ENCODE measurements around the gene CLDN14.

CLDN14 gene

DNA sequence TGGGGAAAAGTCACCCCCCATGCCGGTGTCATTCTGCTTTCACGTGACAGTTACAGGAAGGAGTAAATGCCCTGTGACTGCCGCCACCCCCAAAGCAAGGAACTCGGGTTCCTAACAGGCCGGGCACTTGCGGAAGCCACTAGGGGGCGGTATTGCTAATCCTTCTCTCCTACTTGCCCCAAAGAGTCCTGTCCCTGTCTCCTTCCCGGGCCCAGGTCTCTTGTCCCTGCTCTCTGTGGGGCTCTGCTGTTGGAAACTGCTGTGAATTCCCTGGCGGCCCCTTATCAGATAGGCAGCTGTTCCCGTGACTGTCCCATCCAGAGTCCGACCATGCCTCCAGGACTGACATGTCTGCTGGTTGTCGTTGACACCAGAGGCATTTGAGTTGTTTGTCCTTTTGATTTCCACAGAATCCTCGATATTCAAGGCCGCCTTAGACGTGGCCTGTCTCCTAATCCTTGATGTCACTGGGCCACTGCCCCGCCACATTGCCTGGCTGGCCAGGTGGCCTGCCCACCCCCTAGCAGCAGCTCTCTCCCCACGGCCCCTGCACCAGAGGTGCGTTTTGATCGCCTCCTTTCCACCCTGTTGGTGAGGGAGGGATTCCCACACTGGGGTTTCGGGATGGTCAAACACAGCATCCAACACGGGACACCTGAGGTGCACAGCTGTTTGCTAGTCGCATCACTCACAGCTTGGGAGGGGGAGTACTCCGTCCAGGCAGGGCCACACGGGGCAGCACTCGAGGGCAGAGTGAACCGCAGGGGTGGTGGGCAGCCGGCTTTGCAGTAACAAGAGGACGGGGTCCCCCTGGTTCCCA is 57.4 kb downstream of the CLDN14 start:
- DNase-seq (ENCODE audit: low read depth in 1 of 2, low spot score in 1 of 2): peak; percentile 55 to 80
- TF ChIP-seq JUND (IDR thresholded peaks at IDR 0.05; ENCODE audit: low read depth): no peak
- in situ Hi-C loops (cut with HindIII; ENCODE audit: low pct_unique_long_range_greater_than_20kb, low sequenced_read_pairs): no loop called here

DNA sequence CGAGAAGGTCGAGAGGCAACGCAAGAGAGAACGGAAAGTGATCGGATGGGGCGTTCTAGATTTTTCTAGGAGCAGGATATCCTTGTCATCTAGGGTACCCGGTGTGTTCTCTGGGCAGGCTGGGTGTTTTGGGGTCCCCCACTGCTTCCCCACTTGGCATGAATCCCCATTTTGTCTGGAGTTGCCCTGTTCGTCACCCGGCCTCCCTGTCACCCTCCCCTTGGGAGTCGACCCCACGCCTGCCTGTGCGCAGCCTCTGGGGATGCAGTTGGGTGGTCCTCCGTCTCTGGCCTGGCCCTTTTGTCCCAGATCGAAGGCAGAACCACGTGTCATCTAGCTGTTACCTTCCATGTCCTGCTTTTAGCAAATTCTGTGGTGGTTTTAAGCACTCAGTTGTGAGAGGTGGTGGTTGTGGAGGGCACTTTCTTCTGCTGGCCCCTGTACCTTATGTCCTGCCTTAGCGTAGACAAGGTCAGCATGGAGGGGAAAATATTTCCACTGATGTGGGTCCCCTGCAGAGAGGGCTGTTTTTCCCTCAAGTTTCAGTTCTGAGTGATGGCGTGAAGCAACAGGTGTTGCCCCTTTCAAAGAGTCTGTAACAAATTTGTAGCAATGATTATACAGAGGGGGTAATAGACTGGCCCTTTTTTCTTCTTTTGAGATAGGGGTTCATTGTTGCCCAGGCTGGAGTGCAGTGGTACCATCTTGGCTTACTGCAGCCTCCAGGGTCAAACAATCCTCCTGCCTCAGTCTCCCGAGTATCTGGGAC is 59.2 kb downstream of the CLDN14 start:
- TF ChIP-seq JUND (IDR thresholded peaks at IDR 0.05; ENCODE audit: low read depth): no peak
- DNase-seq (ENCODE audit: low read depth in 1 of 2, low spot score in 1 of 2): no peak
- in situ Hi-C loops (cut with HindIII; ENCODE audit: low pct_unique_long_range_greater_than_20kb, low sequenced_read_pairs): no loop called here

DNA sequence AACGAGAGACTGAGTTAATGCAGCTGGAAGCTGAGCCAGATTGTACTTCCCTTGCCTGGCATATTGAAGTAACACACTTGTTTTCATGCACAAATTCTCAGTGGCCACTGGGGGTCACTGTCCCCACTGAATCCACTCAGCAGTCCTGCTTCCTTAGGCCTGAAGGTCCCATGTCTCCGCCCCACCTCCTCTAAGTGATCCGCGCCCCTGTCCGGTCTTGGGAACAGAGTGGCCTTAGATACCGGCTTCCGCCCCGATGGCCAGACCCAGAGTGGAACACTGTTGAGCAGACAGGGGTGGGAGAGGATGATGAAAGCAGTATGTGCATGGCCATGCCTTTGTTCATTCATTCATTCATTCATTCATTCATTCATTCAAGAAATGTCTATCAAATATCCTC is 59.9 kb downstream of the CLDN14 start:
- in situ Hi-C loops (cut with HindIII; ENCODE audit: low pct_unique_long_range_greater_than_20kb, low sequenced_read_pairs): no loop called here
- TF ChIP-seq JUND (IDR thresholded peaks at IDR 0.05; ENCODE audit: low read depth): no peak
- peak; percentile 88 to 89 for DNase-seq (ENCODE audit: low read depth in 1 of 2, low spot score in 1 of 2)

DNA sequence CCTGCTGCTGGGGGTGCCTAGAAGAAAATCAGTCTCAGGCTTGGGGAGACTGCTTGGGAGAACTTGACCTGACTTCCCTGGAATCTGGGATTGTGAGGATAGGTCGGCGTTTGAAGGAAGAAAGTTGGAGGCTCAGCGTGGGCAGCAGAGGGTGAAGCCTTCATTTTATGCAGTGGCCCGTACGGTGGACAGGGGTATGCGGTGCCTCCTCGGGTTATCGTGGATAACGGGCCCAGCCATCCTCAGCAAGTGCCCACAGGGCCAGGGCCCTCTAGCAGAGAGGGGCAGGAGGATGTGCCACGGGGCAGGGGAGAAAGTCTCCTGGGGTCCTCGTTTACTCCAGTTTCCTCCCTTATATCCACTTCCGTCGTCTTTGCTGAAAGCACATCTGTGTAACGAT is 60.7 kb downstream of the CLDN14 start:
- TF ChIP-seq JUND (IDR thresholded peaks at IDR 0.05; ENCODE audit: low read depth): no peak
- no peak for DNase-seq (ENCODE audit: low read depth in 1 of 2, low spot score in 1 of 2)
- in situ Hi-C loops (cut with HindIII; ENCODE audit: low pct_unique_long_range_greater_than_20kb, low sequenced_read_pairs): no loop called here

DNA sequence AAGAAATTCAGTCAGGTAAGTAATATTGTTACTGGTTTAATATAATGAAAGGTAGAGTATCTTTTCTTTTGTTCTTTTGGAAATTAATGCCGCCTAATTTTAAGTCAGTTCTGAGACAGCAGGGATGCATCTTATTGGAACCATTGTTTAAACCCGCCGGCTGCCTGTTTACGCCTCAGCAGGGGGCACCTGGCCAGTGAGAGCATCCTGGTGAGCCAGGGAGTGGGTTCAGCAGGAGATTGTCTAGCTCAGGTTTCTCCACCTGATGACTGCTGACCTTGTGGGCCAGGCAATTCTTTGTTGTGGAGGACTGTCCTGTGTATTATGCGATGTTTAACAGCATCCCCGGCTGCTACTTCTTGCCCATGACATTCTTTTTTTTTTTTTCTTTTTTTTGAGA is 64.5 kb downstream of the CLDN14 start:
- no peak for TF ChIP-seq JUND (IDR thresholded peaks at IDR 0.05; ENCODE audit: low read depth)
- in situ Hi-C loops (cut with HindIII; ENCODE audit: low pct_unique_long_range_greater_than_20kb, low sequenced_read_pairs): no loop called here

DNA sequence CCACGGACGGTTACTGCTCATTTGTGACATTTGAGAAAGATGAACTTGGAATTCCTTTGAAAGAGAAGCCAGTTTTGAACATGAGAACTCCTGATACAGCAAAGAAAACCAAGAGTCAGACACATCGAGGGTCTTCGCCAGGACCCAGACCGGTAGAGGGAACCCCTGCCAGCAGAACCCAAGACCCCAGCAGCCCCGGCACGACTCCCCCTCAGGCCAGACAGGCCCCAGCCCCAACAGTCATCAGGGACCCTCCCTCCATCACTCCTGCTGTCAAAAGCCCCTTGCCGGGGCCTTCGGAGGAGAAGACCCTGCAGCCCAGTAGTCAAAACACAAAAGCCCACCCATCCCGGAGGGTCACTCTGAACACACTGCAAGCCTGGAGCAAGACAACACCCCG is 67.0 kb downstream of the CLDN14 start:
- TF ChIP-seq JUND (IDR thresholded peaks at IDR 0.05; ENCODE audit: low read depth): no peak
- DNase-seq (ENCODE audit: low read depth in 1 of 2, low spot score in 1 of 2): no peak
- in situ Hi-C loops (cut with HindIII; ENCODE audit: low pct_unique_long_range_greater_than_20kb, low sequenced_read_pairs): no loop called here

More for the DNA sequence above, 64.5 kb downstream of the CLDN14 start:
- DNase-seq (ENCODE audit: low read depth in 1 of 2, low spot score in 1 of 2): no peak

DNA sequence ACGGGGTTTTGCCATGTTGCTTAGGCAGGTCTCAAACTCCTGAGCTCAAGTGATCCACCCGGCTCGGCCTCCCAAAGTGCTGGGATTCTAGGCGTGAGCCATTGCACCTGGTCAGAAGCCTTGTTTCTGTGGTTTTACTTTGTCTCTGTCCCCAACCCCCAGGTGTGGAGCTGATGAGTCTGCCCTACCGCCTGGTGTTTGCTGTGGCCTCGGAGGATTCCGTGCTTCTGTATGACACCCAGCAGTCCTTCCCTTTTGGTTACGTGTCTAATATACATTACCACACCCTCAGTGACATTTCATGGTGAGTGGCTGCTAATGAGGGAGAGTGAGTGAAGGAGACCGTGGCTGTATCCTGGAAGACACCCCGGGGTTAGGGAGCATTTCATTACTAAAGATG is 68.6 kb downstream of the CLDN14 start:
- TF ChIP-seq JUND (IDR thresholded peaks at IDR 0.05; ENCODE audit: low read depth): no peak
- no peak for DNase-seq (ENCODE audit: low read depth in 1 of 2, low spot score in 1 of 2)
- in situ Hi-C loops (cut with HindIII; ENCODE audit: low pct_unique_long_range_greater_than_20kb, low sequenced_read_pairs): no loop called here

Data from T47D (cell line).